ENCODE results near the gene DHX40.
"Not testable (repeated sequence)": the region's sequence is repeated elsewhere in the genome, so short reads cannot be mapped to it uniquely, and the experiment has no call there.

Gene DHX40

DNA sequence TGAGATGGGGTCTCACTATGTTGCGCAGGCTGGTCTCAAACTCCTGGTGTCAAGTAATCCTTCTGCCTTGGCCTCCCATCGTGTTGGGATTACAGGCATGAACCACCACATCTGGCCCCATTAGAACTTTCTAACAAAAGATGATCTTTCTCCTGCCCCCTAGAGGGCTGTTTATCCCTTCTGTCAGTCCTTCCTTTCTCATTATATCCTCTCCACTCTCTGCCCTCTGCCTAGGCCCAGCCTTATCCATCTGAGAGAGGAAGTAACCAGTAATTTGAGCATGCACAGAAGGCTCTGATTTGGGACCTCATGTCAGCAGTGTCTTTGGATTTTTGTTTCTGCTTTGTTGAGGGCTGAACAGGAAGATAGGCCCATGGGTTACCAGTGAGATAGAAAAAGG lies 4.4 kb upstream of the DHX40 start:
- peak; percentile 11 for DNase-seq

DNA sequence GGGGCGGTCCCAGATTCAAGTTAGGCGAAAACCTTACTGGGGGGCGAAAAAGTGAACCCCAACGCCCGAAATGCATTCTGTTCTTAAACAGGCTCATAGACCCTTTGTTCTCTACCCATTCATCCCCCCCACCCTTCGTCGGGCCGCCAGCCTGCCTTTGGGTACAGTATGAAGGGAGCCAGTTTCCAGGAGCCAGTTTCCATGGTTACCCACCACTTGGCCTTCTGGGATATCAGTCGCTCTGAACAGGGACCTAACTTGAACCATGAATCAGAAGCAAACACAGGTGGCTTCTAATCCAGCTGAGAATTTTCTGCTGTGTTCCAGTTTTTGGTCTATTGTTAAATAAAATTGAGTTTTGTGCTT lies 532 bp downstream of the DHX40 start:
- DNase-seq, result peak; percentile 77

DNA sequence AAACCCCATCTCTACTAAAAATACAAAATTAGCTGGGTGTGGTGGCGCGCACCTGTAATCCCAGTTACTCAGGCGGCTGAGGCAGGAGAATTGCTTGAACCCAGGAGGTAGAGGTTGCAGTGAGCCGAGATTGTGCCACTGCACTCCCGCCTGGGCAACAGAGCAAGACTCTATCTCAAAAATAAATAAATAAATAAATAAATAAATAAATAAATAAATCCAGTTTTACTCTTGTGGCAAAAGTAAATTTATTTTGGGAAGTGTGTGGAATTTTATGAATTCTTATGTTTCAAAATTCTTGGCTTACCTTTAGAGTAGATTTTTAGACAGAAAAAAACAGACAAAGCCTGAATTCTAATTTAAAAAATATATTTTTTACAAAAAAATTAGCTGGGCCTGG lies 3.7 kb downstream of the DHX40 start:
- not testable (repeated sequence) for DNase-seq

DNA sequence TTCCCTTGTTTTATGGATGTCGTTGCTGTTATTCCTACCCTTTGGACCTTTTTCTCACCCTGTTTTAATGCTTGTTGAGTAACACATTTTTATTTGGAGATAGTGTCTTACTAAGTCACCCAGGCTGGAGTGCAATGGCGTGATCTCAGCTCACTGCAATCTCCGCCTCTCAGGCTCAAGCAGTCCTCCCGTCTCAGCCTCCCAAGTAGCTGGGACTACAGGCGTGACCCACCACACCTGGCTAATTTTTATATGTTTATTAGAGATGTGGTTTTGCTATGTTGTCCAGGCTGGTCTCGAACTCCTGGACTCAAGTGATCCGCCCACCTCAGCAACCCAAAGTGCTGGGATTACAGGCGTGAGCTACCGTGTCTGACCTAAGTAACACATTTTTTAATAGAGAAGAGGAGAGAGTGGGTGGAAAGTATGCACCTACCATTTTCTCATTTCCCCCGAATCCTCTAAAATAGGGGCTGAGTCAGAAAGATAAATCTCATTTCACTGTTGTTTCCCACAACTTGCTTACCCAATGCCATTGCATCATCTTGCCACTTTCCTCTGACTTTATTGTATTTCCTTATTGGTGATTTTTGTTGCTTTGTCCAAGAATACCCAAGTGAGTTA lies 7.0 kb downstream of the DHX40 start:
- no peak for DNase-seq

DNA sequence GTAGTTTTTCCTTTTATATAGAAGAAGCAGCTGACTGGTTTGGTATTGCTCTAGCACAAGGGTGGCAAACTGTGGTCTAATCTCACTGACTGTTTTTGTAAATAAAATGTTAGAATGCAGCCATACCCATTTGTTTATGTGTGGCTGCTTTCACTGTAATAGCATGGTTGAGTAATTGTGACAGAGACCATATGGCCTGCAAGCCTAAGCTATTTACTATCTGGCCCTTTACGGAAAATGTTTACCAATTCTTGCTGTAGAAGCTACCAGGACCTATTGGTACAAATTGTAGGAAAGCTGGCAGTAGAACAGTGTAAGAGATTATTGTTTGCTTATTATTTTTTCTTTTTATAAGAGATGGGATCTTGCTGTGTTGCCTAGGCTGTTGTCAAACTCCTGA lies 18.8 kb downstream of the DHX40 start:
- not testable (repeated sequence) for DNase-seq

DNA sequence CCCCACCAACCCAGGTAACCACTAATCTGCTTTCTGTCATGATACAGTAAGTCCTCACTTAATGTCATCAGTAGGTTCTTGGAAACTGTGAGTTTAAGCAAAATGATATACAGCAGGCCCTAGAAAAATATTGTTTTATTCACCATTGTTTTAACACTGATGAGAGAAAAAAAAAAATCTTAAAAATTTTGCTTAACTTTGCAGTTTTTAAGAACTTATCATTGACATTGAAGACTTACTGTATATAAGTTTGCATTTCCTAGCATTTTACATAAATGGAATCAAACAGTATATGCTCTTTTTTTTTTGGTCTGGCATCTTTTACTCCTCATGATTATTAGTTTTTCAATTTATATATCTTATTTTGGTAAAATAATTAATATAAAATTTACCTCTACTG lies 34.8 kb downstream of the DHX40 start:
- no peak for DNase-seq

DNA sequence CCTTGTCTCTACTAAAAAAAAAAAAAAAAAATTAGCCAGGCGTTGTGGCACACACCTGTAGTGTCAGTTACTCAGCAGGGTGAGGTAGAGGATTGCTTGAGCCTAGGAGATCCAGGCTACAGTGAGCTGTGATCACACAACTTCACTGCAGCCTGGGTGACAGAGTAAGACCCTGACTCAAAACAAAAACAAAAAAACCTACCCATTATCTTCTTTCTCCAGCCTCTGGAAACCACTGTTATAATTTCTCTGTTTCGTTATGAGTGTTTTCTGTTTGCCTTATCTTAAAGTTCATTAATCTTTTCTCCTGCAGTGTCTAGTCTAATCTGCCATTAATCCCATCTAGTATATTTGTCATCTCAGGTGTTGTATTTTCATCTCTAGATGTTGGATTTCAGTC lies 35.7 kb downstream of the DHX40 start:
- no peak for DNase-seq

DNA sequence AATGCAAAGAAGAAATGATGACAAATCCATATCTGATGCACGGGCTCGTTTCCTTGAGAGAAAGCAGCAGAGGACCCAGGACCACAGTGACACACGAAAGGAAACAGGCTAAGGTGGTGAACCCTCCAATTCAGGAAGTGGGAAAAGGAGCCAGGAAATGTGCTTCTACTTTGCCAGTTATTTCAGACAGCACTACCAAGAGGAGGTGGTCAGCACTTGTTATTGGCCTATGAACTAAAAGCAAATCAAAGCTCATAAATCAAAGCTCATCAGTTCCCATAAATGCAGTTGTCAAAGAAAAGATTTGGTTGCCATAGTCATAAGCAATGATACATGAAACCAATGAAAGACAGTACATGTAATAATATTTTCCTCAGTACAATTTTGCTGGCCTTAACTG lies 41.7 kb downstream of the DHX40 start:
- DNase-seq, result no peak

DNA sequence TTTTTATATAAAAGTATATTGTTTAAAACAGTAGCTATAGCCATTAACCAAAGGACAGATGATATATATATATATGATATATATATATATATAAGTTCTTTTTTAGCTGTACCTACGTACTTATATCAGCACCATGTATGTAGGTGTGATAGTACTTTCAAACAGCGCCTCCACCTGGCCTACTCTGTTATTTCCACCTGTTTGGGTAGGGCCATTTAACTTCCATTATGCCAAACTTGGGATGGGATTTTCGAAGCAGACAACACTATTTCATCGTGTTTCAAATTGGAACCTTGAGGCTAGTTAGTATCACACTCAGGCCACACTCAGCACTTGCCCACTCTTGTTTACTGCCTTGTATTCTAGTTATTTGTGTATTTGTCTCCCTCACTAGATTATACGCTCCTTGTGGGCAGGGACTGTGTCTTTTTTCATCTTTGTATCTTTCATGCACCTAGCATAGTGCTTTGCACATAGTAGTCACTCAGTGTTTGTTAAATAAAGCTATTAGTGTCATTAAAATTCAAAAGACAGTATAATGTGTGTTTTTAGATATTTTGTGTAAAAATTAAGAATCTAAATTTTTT lies 42.5 kb downstream of the DHX40 start:
- no peak for DNase-seq

DNA sequence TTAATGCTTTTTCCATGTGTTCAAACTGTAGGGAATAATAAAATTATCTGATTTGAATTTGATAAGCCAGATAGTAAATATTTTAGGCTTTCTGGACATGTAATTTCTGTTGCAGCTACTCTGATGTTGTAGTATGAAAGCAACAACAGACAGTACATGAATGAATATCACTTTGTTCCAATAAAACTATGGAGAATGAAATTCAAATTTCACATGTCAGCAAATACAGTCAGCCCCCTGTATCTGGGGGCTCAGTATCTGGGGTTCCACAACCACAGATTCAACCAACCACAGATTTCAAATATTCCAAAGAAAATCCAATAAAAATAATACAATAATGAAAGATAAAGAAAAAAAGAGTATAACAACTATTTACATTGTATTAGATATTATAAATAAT lies 46.1 kb downstream of the DHX40 start:
- DNase-seq, result no peak

DNA sequence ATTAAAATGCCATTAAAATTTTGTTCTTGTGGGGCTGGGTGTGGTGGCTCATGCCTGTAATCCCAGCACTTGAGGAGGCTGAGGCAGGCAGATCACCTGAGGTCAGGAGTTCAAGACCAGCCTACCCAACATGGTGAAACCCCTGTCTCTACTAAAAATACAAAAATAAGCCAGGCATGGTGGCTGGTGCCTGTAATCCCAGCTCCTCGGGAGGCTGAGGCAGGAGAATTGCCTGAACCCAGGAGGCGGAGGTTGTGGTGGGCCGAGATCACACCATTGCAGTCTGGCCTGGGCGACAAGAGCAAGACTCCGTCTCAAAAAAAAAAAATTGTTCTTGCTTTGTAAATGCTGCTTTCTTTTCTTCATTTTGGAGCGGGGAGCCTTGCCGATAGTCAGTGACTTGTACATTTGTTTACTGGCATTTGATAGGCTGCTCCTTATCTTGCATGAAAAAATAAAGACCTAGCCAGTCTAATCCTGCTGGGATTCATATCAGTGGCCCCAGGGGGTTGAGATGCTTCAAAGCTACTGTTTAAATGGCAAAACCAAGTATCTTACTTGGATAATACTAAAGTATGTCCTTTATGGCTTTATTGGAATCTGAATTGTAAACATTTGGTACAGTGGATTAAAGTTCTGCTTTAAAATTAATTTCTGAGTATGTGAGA lies 51.0 kb downstream of the DHX40 start:
- no peak for DNase-seq

DNA sequence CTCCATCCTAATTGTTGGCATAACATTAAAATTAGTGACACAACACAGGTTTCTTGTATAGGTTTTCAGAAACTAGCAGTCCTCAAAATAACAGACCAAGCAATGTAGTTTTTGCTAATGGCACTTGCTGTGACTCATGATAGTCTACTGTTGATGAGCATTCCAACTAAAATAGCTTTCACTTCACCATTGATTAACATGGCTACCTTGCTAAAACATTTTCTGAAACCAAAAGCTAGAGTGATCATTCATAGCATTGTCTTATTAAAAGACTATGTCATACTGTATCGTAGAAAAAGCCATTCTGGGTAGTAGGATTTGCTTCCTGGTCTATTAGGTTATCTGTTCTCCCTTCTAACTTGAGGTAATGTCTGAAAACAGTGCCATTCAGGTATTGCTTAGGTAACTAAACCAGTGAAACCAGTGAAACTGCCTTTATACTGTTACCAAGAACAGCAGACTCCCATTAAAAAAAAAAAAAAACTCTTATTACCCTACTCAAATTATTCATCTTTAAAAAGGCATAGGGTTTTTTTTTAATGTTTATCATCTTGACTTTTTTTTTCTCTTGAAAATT lies 51.8 kb downstream of the DHX40 start:
- DNase-seq, result no peak

DNA sequence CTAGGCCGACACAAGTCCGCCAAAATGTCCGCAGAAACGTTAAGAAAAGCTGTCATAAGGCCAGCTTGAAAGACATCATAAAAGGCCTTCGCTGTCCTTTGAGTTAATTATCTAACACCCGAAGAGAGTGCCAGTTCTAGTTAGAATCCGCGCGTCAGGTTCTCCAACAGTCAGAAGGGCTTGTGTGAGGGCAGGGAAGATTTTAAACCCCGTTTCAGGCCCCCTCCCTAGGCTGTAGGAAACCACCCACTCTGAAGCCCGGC lies 53.6 kb downstream of the DHX40 start:
- DNase-seq, result no peak

DNA sequence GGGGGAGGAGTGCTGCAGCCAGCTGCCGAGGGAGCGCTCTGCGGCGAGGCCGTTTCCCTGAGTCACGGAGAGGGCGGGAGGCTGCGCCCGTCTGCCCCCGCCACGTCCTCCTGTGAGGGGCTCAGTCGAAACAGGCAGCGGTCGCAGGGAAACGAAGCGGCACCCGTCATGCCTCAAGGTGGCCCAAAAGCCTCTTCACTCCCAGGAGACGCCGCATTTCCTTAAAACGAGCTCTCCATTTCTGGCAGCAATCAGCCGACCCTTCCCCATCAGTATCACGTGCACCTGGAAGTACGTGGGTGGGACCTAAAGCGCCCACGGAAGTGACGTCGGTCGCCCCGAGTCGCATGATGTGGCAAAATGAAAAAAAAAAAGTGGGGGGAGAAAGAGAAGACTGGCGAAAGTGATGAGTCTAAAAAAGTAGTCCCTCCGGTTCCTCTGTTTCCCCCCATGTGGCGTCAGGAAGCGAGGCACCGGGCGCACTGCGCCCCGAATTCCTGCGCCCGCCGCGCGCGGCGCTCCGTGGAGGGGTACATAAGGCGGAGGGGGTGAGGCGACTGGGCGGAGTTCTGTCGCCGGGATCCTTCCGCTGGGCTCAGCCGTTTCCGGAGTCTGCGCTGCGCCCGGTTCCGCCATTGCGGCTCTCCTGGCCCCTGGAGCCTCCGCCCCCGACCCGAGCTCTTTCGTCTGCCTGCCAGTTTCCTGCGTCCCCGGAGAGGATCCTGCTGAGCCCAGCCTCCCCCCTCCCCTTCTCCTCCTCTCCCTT lies 54.1 kb downstream of the DHX40 start, which contains the start of gene CLTC:
TSS of gene CLTC (plus strand) at position 598 of the 766 bp plus-strand sequence. CDS start 237 bp downstream, outside the sequence.
- peak; percentile 98 for DNase-seq

DNA sequence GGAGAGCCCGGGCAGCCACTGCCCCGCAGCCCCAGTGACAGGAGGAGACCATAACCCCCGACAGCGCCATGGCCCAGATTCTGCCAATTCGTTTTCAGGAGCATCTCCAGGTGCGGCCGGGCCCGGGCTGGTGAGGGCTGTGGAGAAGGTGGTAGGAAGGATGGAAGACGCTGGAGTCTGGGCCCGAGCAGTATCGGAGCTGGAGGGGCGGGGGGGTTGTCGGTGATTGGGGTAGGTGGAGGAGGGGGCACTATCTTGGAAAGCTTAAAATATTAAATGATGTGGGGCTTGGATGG lies 54.6 kb downstream of the DHX40 start:
- DNase-seq, result no peak

DNA sequence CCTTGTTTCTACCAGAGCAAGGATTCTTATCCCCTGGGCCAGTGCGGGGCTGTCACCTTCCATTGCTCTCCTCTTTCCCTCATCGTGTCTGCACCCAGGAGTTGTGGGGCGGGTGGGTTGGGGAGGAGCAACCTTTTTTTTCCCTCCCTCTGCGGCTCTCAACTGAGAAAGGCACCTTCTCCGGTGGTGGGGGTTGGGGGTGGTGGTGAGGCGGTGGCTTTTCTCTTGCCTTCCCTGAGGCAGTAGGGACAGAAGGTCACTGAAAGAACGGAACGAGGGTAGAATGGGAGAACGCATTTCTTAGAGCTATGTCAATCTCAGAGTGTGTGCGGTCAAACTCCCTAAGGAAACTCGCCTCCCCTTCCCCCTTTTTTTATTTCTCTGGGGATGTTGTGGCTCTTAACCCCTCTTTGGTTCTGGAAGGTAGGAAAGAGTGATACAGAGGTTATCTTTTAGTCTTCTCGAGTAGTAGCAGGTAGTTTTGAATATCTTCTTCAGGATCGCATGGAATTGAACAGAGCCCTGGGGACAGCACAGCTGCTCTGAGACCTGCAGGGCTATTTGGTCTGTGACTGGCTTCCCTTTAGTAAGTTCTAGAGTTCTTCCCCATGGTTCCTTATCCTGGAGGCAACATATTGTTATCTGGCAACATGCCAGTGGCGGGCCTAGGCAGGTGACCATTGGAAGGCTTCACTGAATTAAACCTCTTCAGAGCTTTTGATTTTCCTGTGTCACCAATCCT lies 55.3 kb downstream of the DHX40 start:
- DNase-seq, result no peak

DNA sequence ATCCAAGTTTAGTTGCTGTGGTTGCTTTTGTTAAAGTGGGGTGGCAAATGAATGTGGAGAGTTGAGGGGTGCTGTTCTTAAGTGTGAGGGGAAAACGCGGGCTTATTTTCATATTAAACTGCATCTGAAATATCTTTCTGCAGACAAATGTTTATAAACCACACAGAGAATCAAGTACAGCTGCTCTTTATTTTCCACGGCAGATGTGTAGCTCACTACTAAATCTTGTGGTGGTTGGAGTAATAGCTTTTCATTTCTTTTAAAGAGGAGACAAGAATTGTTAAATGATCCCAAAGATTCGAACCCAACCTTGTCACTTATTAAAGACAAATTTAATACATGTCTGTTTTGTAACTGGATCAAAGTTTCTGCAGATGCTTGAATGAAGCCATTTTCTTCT lies 56.4 kb downstream of the DHX40 start:
- no peak for DNase-seq

DNA sequence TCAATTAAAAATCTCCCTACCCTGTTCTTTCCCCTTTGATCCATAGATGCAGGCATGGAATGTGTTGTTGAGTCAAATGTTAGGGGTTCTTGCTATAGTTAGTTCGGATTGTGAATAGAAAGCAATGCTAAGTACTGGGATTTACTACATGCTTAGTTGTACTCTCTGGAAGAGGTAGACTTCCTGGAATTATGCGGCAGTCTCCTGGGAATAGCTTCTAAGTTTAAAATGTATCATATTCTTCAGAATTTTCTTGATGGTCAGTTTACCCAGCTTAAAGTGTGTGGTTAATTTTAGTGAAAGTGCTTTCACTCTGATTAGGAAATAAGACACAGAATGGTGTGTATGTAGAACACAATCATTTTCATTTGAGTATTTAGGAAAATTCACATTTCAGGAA lies 57.7 kb downstream of the DHX40 start:
- DNase-seq, result no peak

DNA sequence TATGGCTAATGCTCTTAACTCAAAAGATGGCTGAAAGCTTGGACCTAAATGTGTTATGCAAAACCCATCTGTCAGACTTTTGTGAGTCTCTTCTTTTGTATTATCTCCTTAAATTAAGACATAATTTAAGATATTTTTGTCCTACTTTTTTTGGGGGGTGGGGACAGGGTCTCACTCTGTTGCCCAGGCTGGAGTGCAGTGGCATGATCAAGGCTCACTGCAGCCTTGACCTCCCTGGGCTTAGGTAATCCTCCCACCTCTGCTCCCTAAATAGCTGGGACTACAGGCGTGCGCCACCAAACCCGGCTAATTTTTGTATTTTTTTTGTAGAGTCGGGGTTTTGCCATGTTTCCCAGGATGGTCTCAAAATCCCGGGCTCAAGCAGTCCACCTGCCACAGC lies 61.3 kb downstream of the DHX40 start:
- no peak for DNase-seq

DNA sequence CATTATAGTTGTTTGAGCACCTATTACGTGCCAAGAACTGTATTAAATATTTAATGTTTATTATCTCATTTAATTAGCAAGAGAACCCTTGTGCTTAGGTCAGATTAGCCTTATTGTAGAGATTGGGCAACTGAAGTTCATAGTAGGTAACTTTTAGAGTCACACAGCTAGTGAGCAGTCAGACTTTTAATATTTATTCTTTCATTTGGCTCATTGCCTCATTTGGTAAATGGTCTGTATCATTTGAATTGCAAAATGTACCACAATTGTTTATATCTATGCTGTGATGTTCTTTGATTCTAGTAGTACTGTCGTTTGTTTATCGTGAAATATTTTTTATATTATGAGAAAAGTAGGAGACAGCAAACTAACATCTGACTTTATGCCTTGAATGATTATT lies 61.9 kb downstream of the DHX40 start:
- DNase-seq, result no peak

DNA sequence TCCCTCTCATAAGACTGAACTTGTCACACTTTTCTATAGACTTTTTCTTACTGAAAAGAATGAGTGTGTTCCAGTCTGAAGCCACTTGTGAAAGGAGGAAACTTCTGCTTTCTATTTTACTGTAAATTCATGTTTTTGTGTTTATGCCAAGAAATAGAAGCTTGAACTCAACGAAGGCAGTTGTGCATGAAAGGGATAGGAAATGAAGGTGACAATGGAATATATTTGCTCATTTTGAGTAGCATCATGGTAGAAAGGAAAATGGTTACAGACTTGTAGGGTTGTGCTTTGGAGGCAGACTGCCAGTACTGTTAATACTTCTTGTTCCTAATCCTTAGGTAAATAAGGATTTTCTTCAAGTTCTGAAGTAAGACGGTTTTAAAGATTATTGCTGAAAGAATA lies 62.4 kb downstream of the DHX40 start:
- no peak for DNase-seq

DNA sequence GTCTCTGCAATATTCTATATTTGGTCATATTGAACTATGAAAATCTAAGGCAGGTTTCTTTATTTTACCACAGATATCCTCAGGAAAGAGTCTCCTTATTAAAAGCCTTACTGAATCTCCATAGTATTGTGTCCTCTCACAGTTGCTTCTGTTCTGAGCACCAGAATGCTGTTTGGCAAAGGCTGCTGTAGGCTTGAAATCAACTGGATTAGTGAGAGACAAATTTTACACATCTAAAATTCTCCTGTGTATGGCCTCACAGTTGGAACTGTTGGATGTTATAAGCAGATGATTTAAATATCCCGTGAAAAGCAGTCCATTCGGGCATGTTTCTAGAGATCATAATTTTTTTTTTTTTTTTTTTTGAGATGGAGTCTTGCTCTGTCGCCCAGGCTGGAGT lies 63.8 kb downstream of the DHX40 start:
- no peak for DNase-seq

DNA sequence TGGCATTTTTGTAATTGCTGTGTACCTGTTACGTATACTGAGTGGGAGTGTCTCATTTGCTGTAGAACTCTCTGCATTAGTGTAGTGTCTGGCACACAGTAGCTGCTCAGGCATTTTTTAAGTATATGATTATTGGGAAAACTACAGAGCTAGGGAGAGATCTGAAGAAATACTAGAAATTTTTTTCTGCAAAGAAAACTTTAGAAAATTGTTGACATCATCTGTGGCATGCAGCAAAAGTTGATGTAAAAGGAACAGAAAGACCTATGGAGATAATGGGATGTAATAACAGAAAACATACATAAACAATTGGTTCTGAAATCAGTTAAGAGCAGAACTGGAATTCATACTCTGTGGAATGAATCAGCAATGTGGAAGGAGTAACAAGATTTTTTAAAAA lies 65.9 kb downstream of the DHX40 start:
- peak; percentile 29 for DNase-seq

Data from fibroblast of skin of scalp (primary cell).